ENCODE results near the gene TXK. TPM values are rescaled to one million over a fixed set of nuclear protein-coding genes. Genes with fewer than 3 reads are reported as not detected.

Gene TXK
- total and polyA plus RNA-seq, 10 of the 15 experiments (the other 5 are each of a cell fraction or from before 2014, with no cell fraction given): 0.44 to 2.9 (median 1.4) TPM

- intact Hi-C loops (cut with micrococcal nuclease; ENCODE audit: unreplicated experiment): no loop called here
- Histone ChIP-seq H3K27ac (ENCODE audit: control insufficient read depth, insufficient read depth) (0 out of 2 replicates have a peak overlapping the region, but pooled peaks have one; percentile 45), H4K20me1 (ENCODE audit: control insufficient read depth, insufficient read depth) (no peaks in the 10 kb centered on the region), H2AFZ (ENCODE audit: control insufficient read depth, low read depth, low read length) (no peak overlapping the region), H3K9me3 (replicated peaks; ENCODE audit: control insufficient read depth, insufficient read depth, low read length) (no peaks in the 10 kb centered on the region; the same call in 2 of the 3 replicates), H3K36me3 (ENCODE audit: control insufficient read depth in 2 of 2, insufficient read depth in 2 of 2, low read length in 1 of 2) (no peaks in the 10 kb centered on the region), H3K4me2 (ENCODE audit: control insufficient read depth, insufficient read depth) (peak overlapping the region; percentile 41; the same call in 1 of the 2 replicates), H3K79me2 (ENCODE audit: control insufficient read depth, insufficient read depth, low read length) (no peaks in the 10 kb centered on the region), H3K27me3 (replicated peaks in 1 of 2; ENCODE audit: control insufficient read depth in 2 of 2, insufficient read depth in 2 of 2, low read length in 1 of 2) (no peaks in the 10 kb centered on the region), H3K9ac (ENCODE audit: control insufficient read depth, insufficient read depth, low read length) (no peak overlapping the region), H3K4me1 (ENCODE audit: control insufficient read depth, insufficient read depth, low read length) (peaks cover 37% of the 10 kb centered on the region), H3K4me3 (no peak overlapping the region)
- ChIA-PET SMC1A (ENCODE audit: uncharacterized antibody, unreplicated experiment) (interaction anchor here (1.1 to 11.8 kb wide), 4 partner anchors 9 to 57 kb away, joined by 3 to 268 read pairs (median 9); no protein-coding TSS in a partner anchor), CTCF (interaction anchor here (1.5 to 1.7 kb wide), 3 partner anchors 12 to 81 kb away, joined by 4 to 6 read pairs (median 5); no protein-coding TSS in a partner anchor), RAD21 (ENCODE audit: unreplicated experiment) (interaction anchor here (1.1 to 1.6 kb wide), 3 partner anchors 10 to 27 kb away, joined by 3 to 5 read pairs (median 3); no protein-coding TSS in a partner anchor), POLR2A (interaction anchor here (1.1 kb wide), 1 partner anchor 21 kb away, joined by 3 read pairs; no protein-coding TSS in a partner anchor)
- in situ Hi-C loops (cut with MboI): no loop called here
- 2% methylated on average over 2 of the region's 2 CpGs for WGBS (ENCODE audit: insufficient coverage, insufficient replicate concordance, low lambda C conversion rate, missing lambda C conversion rate)
- DNase-seq (ENCODE audit: low read depth, low spot score) (no peak), ATAC-seq (peak; percentile 82), FAIRE-seq (peak; percentile 41)
- no TSS peak for BruUV-seq (replicated peaks)
- no peak; the same call in 1 of the 2 replicates for TF ChIP-seq PML (IDR thresholded peaks at IDR 0.05; ENCODE audit: low read length)
- no peak for TF ChIP-seq KAT2A (conservative IDR thresholded peaks at IDR 0.05; ENCODE audit: control insufficient read depth, low read depth, low read length)
- TF ChIP-seq PKNOX1 (IDR thresholded peaks at IDR 0.05): no peak
- TF ChIP-seq JUNB (IDR thresholded peaks at IDR 0.05): peak; percentile 38
- TF ChIP-seq RAD21 (IDR thresholded peaks at IDR 0.05; ENCODE audit: insufficient read depth, low read depth, low read length): no peak
- TF ChIP-seq FOXM1 (IDR thresholded peaks at IDR 0.05; ENCODE audit: low read depth, low read length): no peak; the same call in 1 of the 2 replicates
- no peak for TF ChIP-seq EGR1 (IDR thresholded peaks at IDR 0.05; ENCODE audit: borderline replicate concordance in 1 of 2, low read depth in 2 of 2, low read length in 2 of 2)
- peak; percentile 49; the same call in 1 of the 2 replicates for TF ChIP-seq CREM (IDR thresholded peaks at IDR 0.05; ENCODE audit: low read depth)
- TF ChIP-seq MEF2B (IDR thresholded peaks at IDR 0.05; ENCODE audit: partially characterized antibody, poor library complexity, severe bottlenecking): peak; percentile 60
- TF ChIP-seq USF1 (IDR thresholded peaks at IDR 0.05; ENCODE audit: borderline replicate concordance, extremely low read length, insufficient read depth, low read depth, low read length): no peak
- TF ChIP-seq MEF2A (IDR thresholded peaks at IDR 0.05; ENCODE audit: insufficient read depth, low read depth, low read length): peak; percentile 84
- no peak for TF ChIP-seq CEBPB (IDR thresholded peaks at IDR 0.05; ENCODE audit: borderline replicate concordance in 1 of 2, low read depth in 2 of 2, low read length in 2 of 2)
- no peak for TF ChIP-seq SKIL (IDR thresholded peaks at IDR 0.05; ENCODE audit: low read depth, poor library complexity, severe bottlenecking)
- TF ChIP-seq IRF5 (IDR thresholded peaks at IDR 0.05; ENCODE audit: borderline replicate concordance): no peak
- no peak for TF ChIP-seq EZH2 (IDR thresholded peaks at IDR 0.05; ENCODE audit: borderline replicate concordance, control insufficient read depth, low read depth, low read length)
- TF ChIP-seq ZNF217 (IDR thresholded peaks at IDR 0.05): 0 out of 2 replicates have a peak, but pooled peaks have one; percentile 22
- peak; percentile 18; the same call in 1 of the 2 replicates for TF ChIP-seq CBFB (IDR thresholded peaks at IDR 0.05; ENCODE audit: low read depth)
- peak; percentile 71; the same call in 1 of the 2 replicates for TF ChIP-seq MTA2 (IDR thresholded peaks at IDR 0.05; ENCODE audit: low read depth)
- TF ChIP-seq ATF7 (IDR thresholded peaks at IDR 0.05; ENCODE audit: low read depth): peak; percentile 80
Observed at GRCh38 chr4:48028696-48029095, 105.4 kb downstream of the TXK start.

Measured in GM12878 (cell line).